ENCODE data around the gene BLOC1S6. TPM values are rescaled to one million over a fixed set of nuclear protein-coding genes. Genes with fewer than 3 reads are reported as not detected.
A peak's percentile ranks its signal among the peaks of the same experiment; 100 is the strongest.

Gene BLOC1S6
- total RNA-seq, 1 donor, result 105 TPM

DNA sequence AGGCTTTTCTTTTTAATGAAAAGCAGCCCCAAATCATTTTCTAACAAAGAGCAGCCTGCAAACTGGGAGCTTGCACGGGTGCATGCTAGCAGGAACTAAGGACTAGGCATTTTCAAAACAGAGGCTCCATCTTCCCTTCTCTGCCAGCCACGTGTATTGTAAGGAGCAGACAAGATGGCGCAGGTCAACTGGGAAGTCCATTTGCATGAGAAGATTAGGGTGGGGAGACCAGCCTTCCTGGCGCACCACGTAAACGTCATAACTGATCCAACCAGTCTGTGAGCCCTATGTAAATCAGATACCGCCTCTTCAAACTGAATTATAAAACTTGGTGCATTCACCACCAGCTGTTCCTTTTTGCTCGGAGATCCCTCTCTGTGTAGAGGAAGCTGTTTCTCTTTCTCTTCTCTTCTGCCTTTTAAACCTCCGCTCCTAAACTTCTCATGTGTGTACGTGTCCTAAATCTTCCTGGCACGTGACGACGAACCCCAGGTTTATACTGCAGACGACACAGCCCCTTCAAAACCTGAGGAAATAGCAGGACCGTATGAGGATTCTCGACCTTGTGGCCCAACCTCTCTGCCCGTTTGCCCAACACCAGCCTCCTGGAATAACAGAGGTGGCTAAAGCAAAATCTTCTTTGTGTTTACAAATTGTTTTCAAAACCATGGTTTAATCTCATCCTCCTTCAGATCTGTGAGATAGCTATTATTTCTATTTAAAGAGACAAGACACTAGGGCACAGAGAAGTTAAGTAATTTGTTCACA is 38.2 kb upstream of the BLOC1S6 start:
- no peak overlapping the region for H3K4me3 ChIP-seq (ENCODE audit: low read depth, low read length)
- TF ChIP-seq, protein P1, sequence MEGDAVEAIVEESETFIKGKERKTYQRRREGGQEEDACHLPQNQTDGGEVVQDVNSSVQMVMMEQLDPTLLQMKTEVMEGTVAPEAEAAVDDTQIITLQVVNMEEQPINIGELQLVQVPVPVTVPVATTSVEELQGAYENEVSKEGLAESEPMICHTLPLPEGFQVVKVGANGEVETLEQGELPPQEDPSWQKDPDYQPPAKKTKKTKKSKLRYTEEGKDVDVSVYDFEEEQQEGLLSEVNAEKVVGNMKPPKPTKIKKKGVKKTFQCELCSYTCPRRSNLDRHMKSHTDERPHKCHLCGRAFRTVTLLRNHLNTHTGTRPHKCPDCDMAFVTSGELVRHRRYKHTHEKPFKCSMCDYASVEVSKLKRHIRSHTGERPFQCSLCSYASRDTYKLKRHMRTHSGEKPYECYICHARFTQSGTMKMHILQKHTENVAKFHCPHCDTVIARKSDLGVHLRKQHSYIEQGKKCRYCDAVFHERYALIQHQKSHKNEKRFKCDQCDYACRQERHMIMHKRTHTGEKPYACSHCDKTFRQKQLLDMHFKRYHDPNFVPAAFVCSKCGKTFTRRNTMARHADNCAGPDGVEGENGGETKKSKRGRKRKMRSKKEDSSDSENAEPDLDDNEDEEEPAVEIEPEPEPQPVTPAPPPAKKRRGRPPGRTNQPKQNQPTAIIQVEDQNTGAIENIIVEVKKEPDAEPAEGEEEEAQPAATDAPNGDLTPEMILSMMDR (IDR thresholded peaks at IDR 0.05; ENCODE audit: insufficient read depth, low read length), result no peak
- no peak for DNase-seq (ENCODE audit: low read depth)

DNA sequence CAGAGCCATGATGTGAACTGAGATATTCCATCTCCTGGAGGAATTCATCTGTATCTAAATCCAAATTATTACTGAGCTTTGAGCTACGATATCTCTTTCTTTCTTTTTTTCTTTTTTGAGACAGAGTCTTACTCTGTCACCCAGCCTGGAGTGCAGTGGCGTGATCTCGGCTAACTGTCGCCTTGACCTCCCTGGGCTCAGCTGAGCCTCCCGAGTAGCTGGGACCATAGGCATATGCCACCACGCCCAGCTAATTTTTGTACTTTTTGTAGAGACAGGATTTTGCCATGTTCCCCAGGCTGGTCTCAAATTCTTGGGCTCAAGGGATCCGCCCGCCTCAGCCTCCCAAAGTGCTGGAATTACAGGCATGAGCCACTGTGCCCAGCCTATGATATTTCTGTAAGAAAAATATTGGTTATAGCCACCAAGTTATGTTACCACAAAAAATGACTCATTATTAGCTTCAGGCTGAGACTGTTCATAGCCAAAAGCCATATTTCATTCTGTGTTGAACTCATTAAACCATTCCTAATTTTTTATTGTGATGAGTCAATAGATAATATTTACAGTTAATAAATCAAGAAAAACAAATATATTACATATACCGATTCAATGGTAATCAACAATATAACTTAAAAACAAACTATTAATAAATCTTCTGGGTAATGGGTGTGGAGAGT is 37.5 kb upstream of the BLOC1S6 start:
- peak; percentile 43 for DNase-seq (ENCODE audit: low read depth)
- no peak overlapping the region for H3K4me3 ChIP-seq (ENCODE audit: low read depth, low read length)
- TF ChIP-seq, protein P1 (IDR thresholded peaks at IDR 0.05; ENCODE audit: insufficient read depth, low read length), result no peak

DNA sequence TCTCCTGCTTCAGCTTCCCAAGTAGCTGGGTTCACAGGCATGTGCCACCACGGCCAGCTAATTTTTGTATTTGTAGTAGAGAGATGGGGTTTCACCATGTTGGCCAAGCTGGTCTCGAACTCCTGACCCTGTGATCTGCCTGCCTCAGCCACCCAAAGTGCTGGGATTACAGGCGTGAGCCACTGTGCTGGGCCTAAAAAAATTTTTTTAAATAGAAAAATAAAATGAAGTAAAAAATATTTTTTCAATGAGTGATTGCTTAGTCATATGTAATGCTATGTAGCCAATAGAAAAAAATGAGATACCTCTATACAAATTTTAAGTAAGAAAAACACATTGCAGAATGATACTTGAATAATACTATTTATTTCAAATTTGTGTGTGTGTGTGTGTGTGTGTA is 36.7 kb upstream of the BLOC1S6 start:
- peak; percentile 57 for DNase-seq (ENCODE audit: low read depth)
- TF ChIP-seq, protein P1 (IDR thresholded peaks at IDR 0.05; ENCODE audit: insufficient read depth, low read length), result no peak
- no peak overlapping the region for H3K4me3 ChIP-seq (ENCODE audit: low read depth, low read length)

DNA sequence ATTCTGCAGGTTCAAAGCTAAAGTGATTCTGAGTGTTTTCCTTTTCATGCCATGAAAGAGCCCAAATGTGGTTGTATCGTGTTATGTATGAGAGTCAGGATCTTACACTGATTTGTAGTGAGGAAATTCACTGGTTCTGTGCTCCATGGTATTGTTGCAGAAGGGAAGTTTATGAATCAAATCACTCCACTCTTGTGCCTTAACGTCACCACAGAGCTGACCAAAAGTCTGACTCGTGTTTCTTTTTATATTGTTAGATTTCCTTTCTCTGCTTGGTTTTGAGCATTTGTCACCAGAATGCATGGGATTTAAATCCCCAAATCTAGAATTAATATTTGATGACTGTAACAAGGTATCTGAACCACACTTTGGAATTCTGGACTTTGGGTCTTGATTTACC is 35.5 kb upstream of the BLOC1S6 start:
- TF ChIP-seq, protein P1 (IDR thresholded peaks at IDR 0.05; ENCODE audit: insufficient read depth, low read length), result no peak
- DNase-seq (ENCODE audit: low read depth), result peak; percentile 10
- no peak overlapping the region for H3K4me3 ChIP-seq (ENCODE audit: low read depth, low read length)

DNA sequence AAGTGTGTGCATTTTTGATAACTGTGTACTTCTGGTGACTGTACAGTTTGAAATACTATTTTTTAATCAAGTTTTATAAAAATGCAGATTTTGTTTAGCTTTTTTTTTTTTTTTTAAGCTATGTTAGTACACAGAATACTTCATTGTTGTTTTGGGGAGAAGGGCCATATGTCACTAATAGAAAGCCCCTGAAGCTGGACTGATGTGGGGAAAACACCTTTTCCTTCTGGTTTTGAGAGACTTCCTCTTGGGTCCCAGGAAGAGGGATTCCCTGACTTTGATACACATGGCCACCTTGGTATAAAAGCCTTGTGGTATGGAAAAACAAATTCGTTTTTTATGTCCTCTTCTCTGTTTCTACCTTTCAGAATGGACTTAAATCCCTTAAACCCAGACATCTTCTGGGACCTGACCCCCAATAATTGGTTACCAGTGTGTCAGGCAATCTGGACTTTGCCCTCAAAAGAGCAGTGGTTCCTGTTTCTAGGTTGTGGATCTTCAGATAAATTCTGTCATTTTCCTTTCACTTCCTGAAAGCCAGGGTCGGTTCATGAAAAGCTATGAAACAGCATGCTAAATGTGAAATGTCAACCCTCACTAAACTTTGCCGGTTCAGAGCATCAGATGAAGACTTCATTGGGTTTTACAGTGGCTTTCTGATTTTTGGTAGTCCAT is 31.1 kb upstream of the BLOC1S6 start:
- DNase-seq (ENCODE audit: low read depth), result no peak
- no peak overlapping the region for H3K4me3 ChIP-seq (ENCODE audit: low read depth, low read length)
- TF ChIP-seq, protein P1 (IDR thresholded peaks at IDR 0.05; ENCODE audit: insufficient read depth, low read length), result no peak

DNA sequence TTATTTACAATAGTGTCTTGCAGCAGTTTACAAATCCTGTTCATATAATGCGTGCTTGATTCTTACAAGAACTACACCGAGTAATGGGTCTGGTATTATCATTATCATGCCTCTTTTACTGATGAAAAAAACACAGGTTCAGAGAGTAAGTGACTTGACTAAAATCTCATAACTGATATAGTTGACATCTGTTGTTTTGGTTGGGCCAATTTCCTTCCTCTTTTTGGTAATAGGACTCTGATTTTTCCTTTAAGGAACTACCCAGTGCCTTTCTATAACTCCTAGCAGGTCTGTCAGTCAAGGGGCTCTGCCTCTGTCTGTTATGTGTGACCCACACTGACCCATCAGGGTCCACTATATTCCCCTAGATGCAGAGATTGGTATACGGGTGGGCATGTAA is 14.6 kb upstream of the BLOC1S6 start:
- no peak for DNase-seq (ENCODE audit: low read depth)
- H3K4me3 ChIP-seq (ENCODE audit: low read depth, low read length), result no peak overlapping the region
- TF ChIP-seq, protein P1 (IDR thresholded peaks at IDR 0.05; ENCODE audit: insufficient read depth, low read length), result no peak

Data from fibroblast of the aortic adventitia (primary cell).